Right atrium auricular region (tissue), 2 donors: ENCODE results near the gene HEXA. TPM values are rescaled to one million over a fixed set of nuclear protein-coding genes. Genes with fewer than 3 reads are reported as not detected.

ENCODE experiments used
- DNase-seq: peaks from one replicate; pipeline ENCODE4 v3.0.0-alpha.2; 2019; ENCODE audit warnings: low spot score
- H3K27ac ChIP-seq, 2 donors: fragments of 200-600 bp; sonication (generic); 1 replicate in 1 of 2; 2 replicates in 1 of 2; pipeline ENCODE4 v1.5.1; 2016 to 2019
- H3K27me3 ChIP-seq, 2 donors: fragments of 200-600 bp; sonication (generic); one replicate each; pipeline versions ENCODE4 v1.5.1 to v1.6.0; 2017 to 2019
- H3K36me3 ChIP-seq: fragments of 200-600 bp; sonication (generic); one replicate; pipeline ENCODE4 v1.5.1; 2016
- H3K4me1 ChIP-seq, 2 donors: fragments of 200-600 bp; sonication (generic); one replicate each; pipeline versions ENCODE4 v1.5.1 to v1.6.0; 2017 to 2019
- H3K4me3 ChIP-seq, 2 donors: fragments of 200-600 bp; sonication (generic); 1 replicate in 1 of 2; 2 replicates in 1 of 2; pipeline ENCODE4 v1.5.1; 2017 to 2019; ENCODE audit warnings: mild to moderate bottlenecking in 1 of 2, moderate library complexity in 1 of 2
- H3K9me3 ChIP-seq, 2 donors: fragments of 200-600 bp; sonication (generic); one replicate each; pipeline ENCODE4 v1.5.1; 2019
- CTCF ChIP-seq, 2 donors: fragments of 200-600 bp; sonication (generic); IDR thresholded peaks; one replicate each; pipeline ENCODE4 v1.5.1; 2019; ENCODE audit warnings: antibody characterized with exemption in 2 of 2
- total RNA-seq, 2 donors: library from RNA; depleted of rRNA; stranded (reverse); fragments of >200 nt; gene quantifications; one replicate each; pipeline ENCODE4 v1.1.0, GENCODE V29; 2016

The HEXA gene
- total RNA-seq, 2 donors from 2014 or later, result 50.4 to 64.3 TPM

- Histone ChIP-seq H3K9me3 (no peaks in the 10 kb centered on the region), H3K4me3 (no peak overlapping the region), H3K27ac (no peak overlapping the region), H3K27me3 (no peaks in the 10 kb centered on the region), H3K36me3 (peaks cover 46% of the 10 kb centered on the region), H3K4me1 (peaks cover 0 to 9% of the 10 kb centered on the region in 2 donors)
- no peak for DNase-seq
- peak in 1 of 2 donors; percentile 49 for TF ChIP-seq CTCF (IDR thresholded peaks at IDR 0.05)
These were observed 33.4 kb downstream of the HEXA start for GRCh38 chr15:72342385-72342784.

DNA sequence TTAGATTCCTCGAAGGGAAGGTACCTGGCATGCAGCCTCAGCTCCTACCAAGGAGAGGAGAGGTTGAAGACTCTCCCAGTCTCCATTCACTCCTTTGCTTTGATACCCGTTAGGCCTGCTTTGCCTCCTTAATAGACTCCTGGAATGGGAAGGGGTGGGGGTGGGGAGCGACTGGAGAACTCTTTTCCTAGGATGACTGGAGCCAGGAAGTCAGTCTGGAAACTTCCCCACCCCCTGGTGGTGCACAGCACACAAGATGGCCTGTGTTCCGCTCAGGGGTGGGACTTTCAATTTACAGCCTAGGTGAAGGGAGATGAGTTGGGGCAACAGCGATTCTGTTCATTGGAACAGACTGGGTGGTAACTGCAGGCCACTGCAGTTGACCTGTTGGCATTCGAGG lies 34.5 kb downstream of the HEXA start:
- Histone ChIP-seq H3K36me3 (peaks cover 39% of the 10 kb centered on the region), H3K9me3 (no peaks in the 10 kb centered on the region), H3K27me3 (no peaks in the 10 kb centered on the region), H3K4me3 (no peak overlapping the region), H3K4me1 (peaks cover 0 to 9% of the 10 kb centered on the region in 2 donors), H3K27ac (no peak overlapping the region)
- DNase-seq, result no peak
- TF ChIP-seq CTCF (IDR thresholded peaks at IDR 0.05), result no peak

DNA sequence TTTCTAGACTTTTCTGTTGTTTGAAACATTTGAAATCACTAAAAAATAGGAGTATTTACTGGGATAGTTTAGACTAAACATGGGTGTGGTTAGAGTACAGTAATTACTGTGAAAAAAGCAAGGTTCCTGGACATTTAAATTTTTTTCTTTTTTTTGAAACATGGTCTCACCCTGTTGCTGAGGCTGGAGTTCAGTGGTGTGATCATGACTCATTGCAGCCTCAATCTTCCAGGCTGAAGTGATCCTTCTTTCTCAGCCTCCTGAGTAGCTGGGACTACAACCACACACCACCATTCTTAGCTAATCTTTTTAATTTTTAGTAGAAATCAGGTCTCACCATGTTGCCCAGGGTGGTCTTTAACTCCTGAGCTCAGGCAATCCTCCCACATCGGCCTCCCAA lies 35.4 kb downstream of the HEXA start:
- Histone ChIP-seq H3K36me3 (peaks cover 29% of the 10 kb centered on the region), H3K4me3 (no peak overlapping the region), H3K27ac (peak overlapping the region in 1 of 2 donors; percentile 53), H3K4me1 (peaks cover 0 to 9% of the 10 kb centered on the region in 2 donors), H3K27me3 (no peaks in the 10 kb centered on the region), H3K9me3 (no peaks in the 10 kb centered on the region)
- TF ChIP-seq CTCF (IDR thresholded peaks at IDR 0.05), result no peak
- DNase-seq, result no peak

- peak overlapping the region; percentile 33 to 53 for H3K27ac ChIP-seq
These were observed 36.0 kb downstream of the HEXA start for GRCh38 chr15:72339777-72340177.

DNA sequence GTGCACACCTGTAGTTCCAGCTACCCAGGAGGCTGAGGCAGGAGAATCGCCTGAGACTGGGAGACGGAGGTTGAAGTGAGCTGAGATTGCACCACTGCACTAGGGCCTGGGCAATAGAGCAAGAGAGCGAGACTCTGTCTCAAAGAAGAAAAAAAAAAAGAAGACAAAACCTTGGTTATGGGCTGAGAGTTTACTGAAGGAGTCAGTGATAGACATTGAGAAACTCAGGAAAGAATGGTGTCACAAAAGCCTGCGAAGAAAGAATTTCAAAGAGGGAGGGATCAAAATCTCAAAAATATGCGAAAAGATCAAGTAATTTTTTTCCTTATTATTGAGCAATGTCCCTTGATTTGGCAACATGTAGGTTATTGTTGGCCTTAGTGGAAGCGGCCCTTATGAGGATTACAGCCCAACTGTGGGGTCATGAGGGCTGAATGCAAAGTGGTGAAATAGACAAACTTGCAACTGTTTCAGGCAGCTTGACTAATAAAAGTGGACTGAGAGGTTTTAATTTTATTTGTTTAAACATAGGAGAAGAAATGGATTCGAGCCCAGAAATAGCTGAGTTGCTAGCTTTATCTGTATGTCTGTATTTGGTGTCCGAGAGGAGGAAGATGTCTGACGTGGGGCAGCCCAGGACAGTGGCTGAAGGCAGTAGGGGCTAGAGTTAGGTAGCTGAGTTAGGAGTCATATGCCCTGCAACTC lies 37.0 kb downstream of the HEXA start:
- H3K4me3 ChIP-seq, result no peak overlapping the region
- no peak for TF ChIP-seq CTCF (IDR thresholded peaks at IDR 0.05)
- H3K36me3 ChIP-seq, result peaks cover 13% of the 10 kb centered on the region
- peak; percentile 75 for DNase-seq
- no peaks in the 10 kb centered on the region for H3K9me3 ChIP-seq
- peak overlapping the region; percentile 33 to 53 for H3K27ac ChIP-seq
- peaks cover 0 to 9% of the 10 kb centered on the region in 2 donors for H3K4me1 ChIP-seq
- H3K27me3 ChIP-seq, result no peaks in the 10 kb centered on the region

More at GRCh38 chr15:72339777-72340177, 36.0 kb downstream of the HEXA start:
- no peak for TF ChIP-seq CTCF (IDR thresholded peaks at IDR 0.05)
- no peaks in the 10 kb centered on the region for H3K27me3 ChIP-seq
- no peak overlapping the region for H3K4me3 ChIP-seq
- DNase-seq, result no peak
- peaks cover 0 to 9% of the 10 kb centered on the region in 2 donors for H3K4me1 ChIP-seq
- no peaks in the 10 kb centered on the region for H3K9me3 ChIP-seq
- H3K36me3 ChIP-seq, result peaks cover 23% of the 10 kb centered on the region

DNA sequence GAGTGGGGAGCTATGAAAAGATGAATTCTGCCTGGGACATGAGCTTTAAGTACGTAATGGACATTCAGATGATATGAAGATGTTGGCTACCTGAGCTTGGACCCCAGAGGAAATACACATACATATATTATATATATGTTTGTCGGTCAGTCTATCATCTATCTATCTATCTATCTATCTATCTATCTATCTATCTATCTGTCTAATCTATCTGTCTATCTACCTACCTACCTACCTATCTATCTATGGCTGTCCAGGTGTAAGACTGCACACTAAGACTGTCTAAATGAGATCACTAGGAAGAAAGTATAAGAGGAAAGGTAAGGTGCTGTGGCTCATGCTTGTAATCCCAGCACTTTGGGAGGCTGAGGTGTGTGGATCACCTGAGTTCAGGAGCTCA lies 37.7 kb downstream of the HEXA start:
- no peaks in the 10 kb centered on the region for H3K9me3 ChIP-seq
- DNase-seq, result no peak
- H3K4me3 ChIP-seq, result no peak overlapping the region
- no peaks in the 10 kb centered on the region for H3K27me3 ChIP-seq
- H3K4me1 ChIP-seq, result peaks cover 0 to 9% of the 10 kb centered on the region in 2 donors
- H3K27ac ChIP-seq, result peak overlapping the region in 1 of 2 donors; percentile 53
- peaks cover 7% of the 10 kb centered on the region for H3K36me3 ChIP-seq
- TF ChIP-seq CTCF (IDR thresholded peaks at IDR 0.05), result no peak
